ENCODE measurements around the gene AIFM2. TPM values are rescaled to one million over a fixed set of nuclear protein-coding genes. Genes with fewer than 3 reads are reported as not detected.
A peak's percentile ranks its signal among the peaks of the same experiment; 100 is the strongest.

Gene AIFM2
- total and polyA plus RNA-seq, 2 of the 13 experiments (the other 11 are each of a cell fraction or from before 2014, with no cell fraction given) = 20.3 to 29.5 TPM

DNA sequence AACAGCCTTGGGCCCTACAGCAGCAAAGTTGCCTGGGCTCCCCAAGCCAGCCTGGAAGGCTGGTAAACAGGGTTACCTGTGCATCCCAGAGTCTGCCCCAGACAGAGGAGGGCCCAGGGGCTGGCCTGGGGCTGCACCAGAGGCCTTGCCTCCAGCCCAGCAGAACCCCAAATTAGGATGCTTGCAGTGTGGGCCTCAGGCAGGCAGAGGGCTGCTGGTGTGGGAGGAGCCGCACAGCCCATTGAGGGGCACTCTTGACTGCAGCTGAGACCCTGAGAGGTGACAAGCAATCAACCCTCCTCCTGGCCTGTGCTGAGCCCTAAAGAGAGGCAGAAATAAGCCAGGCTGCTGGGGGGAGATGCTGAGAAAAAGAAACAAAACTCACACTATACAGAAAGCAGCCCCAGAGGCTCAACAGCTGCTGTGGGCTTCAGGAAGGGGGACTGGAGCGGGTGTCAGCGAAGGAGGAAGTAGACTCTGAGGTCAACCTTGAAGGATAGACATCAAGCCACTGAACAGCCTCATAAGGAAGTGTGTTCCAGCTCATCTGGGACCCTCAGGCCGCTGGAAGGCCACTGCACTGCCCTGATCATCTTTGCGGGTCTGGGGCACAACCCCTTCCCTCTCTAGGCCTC, 6.6 kb downstream of the AIFM2 start:
- Histone ChIP-seq H4K20me1 (ENCODE audit: insufficient read depth, low read length) (peaks cover 7% of the 10 kb centered on the region; the same call in 1 of the 2 replicates), H3K27me3 (ENCODE audit: control insufficient read depth in 1 of 2, insufficient read depth in 2 of 2, low read length in 2 of 2) (no peaks in the 10 kb centered on the region), H3K9me3 (ENCODE audit: low read length) (no peaks in the 10 kb centered on the region), H3K4me3 (replicated peaks in 1 of 3; ENCODE audit: insufficient read depth in 1 of 3, low read depth in 2 of 3, low read length in 3 of 3) (no peak overlapping the region), H3K4me2 (ENCODE audit: low read depth, low read length) (no peak overlapping the region), H3K36me3 (replicated peaks in 1 of 2; ENCODE audit: control insufficient read depth in 1 of 2, insufficient read depth in 2 of 2, low read length in 2 of 2) (peaks cover 6 to 38% of the 10 kb centered on the region in 2 experiments; a peak in 4 of 5 replicates), H3K79me2 (ENCODE audit: insufficient read depth, low read length) (peaks cover 41% of the 10 kb centered on the region), H3K4me1 (ENCODE audit: insufficient read depth, low read length) (peaks cover 35% of the 10 kb centered on the region), H3K27ac (ENCODE audit: extremely low read length, insufficient read depth, low read length) (no peak overlapping the region), H3K9ac (ENCODE audit: insufficient read depth, low read depth, low read length) (no peak overlapping the region), H2AFZ (ENCODE audit: low read length) (no peak overlapping the region)
- TF ChIP-seq AGO2 (optimal IDR thresholded peaks at IDR 0.05; ENCODE audit: low read depth, low read length) (peak; percentile 32), ZNF431 (CRISPR knock-in tag; IDR thresholded peaks at IDR 0.05; ENCODE audit: borderline replicate concordance, low read depth) (no peak)
- ChIA-PET POLR2A (interaction anchor here (1.1 to 3.0 kb wide), 2 partner anchors 10 to 20 kb away, joined by 6 to 10 read pairs; partner anchors contain the start of gene TYSND1), CTCF (ENCODE audit: low intra/inter-chr PET ratio, low total read pairs) (no interaction called here)
- DNase-seq (ENCODE audit: low spot score) (no peak), FAIRE-seq (no peak), ATAC-seq (no peak; the same call in 2 of the 3 replicates)
- intact Hi-C loops (cut with micrococcal nuclease; ENCODE audit: unreplicated experiment) = no loop called here
- no TSS peak for BruUV-seq (replicated peaks)
- WGBS (ENCODE audit: low lambda C conversion rate) = 91% methylated on average over 5 of the region's 5 CpGs
- in situ Hi-C loops (cut with HindIII; ENCODE audit: extremely low pct_ligation_motif_present, low pct_unique_long_range_greater_than_20kb) = no loop called here

DNA sequence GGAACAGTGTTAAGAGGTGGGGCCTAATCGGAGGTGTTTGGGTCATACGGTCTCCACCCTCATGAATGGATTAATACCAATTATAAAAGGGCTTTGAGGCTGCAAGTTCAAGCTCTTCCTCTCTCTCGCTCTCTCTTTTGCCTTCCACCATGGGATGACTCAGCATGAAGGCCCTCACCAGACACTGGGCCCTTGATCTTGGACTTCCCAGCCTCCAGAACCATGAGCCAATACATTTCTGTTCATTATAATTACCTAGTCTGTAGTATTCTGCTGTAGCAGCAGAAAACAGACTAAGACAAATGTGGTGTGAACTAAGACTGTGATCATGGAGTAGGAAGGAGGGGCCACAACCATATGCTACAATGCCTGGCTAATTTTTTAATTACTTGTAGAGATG, 7.7 kb downstream of the AIFM2 start:
- Histone ChIP-seq H3K9ac (ENCODE audit: insufficient read depth, low read depth, low read length) (no peak overlapping the region), H3K27ac (ENCODE audit: extremely low read length, insufficient read depth, low read length) (no peak overlapping the region), H2AFZ (ENCODE audit: low read length) (no peak overlapping the region), H3K27me3 (ENCODE audit: control insufficient read depth in 1 of 2, insufficient read depth in 2 of 2, low read length in 2 of 2) (no peaks in the 10 kb centered on the region), H3K79me2 (ENCODE audit: insufficient read depth, low read length) (peaks cover 31% of the 10 kb centered on the region), H3K36me3 (replicated peaks in 1 of 2; ENCODE audit: control insufficient read depth in 1 of 2, insufficient read depth in 2 of 2, low read length in 2 of 2) (peaks cover 15 to 49% of the 10 kb centered on the region in 2 experiments), H3K4me3 (replicated peaks in 1 of 3; ENCODE audit: insufficient read depth in 1 of 3, low read depth in 2 of 3, low read length in 3 of 3) (no peak overlapping the region), H3K4me2 (ENCODE audit: low read depth, low read length) (no peak overlapping the region), H4K20me1 (ENCODE audit: insufficient read depth, low read length) (0 out of 2 replicates have a peak, but pooled peaks cover 2% of the 10 kb centered on the region), H3K9me3 (ENCODE audit: low read length) (no peaks in the 10 kb centered on the region), H3K4me1 (ENCODE audit: insufficient read depth, low read length) (peaks cover 24% of the 10 kb centered on the region)
- TF ChIP-seq, protein P1, sequence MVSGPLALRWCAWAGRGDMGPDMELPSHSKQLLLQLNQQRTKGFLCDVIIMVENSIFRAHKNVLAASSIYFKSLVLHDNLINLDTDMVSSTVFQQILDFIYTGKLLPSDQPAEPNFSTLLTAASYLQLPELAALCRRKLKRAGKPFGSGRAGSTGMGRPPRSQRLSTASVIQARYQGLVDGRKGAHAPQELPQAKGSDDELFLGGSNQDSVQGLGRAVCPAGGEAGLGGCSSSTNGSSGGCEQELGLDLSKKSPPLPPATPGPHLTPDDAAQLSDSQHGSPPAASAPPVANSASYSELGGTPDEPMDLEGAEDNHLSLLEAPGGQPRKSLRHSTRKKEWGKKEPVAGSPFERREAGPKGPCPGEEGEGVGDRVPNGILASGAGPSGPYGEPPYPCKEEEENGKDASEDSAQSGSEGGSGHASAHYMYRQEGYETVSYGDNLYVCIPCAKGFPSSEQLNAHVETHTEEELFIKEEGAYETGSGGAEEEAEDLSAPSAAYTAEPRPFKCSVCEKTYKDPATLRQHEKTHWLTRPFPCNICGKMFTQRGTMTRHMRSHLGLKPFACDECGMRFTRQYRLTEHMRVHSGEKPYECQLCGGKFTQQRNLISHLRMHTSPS (CRISPR knock-in tag; IDR thresholded peaks at IDR 0.05; ENCODE audit: low read depth) = no peak
- TF ChIP-seq ELF1 (CRISPR knock-in tag; IDR thresholded peaks at IDR 0.05) (no peak), FOSL2 (CRISPR knock-in tag; IDR thresholded peaks at IDR 0.05) (peak; percentile 51; the same call in 1 of the 2 replicates), POLR2G (IDR thresholded peaks at IDR 0.05; ENCODE audit: low read depth, low read length) (peak; percentile 21; the same call in 1 of the 2 replicates), ZNF564 (CRISPR knock-in tag; IDR thresholded peaks at IDR 0.05) (peak; percentile 99), RBM22 (optimal IDR thresholded peaks at IDR 0.05; ENCODE audit: low read length) (peak; percentile 33), SOX13 (IDR thresholded peaks at IDR 0.05) (no peak), SOX13 (CRISPR knock-in tag; conservative IDR thresholded peaks at IDR 0.05 in 1 of 2, IDR thresholded peaks at IDR 0.05 in 1 of 2) (no peak), ZNF550 (CRISPR knock-in tag; IDR thresholded peaks at IDR 0.05; ENCODE audit: borderline replicate concordance) (no peak), NFE2L2 (IDR thresholded peaks at IDR 0.05; ENCODE audit: low read length) (peak; percentile 67), MAFK (conservative IDR thresholded peaks at IDR 0.05 in 1 of 2, IDR thresholded peaks at IDR 0.05 in 1 of 2; ENCODE audit: low read length in 2 of 2) (0 out of 4 replicates have a peak, but pooled peaks of 1 of the 2 experiments have one; percentile 6)
- ChIA-PET CTCF (ENCODE audit: low intra/inter-chr PET ratio, low total read pairs) (no interaction called here), POLR2A (interaction anchor here (3.0 kb wide), 1 partner anchor 9 kb away, joined by 10 read pairs; no protein-coding TSS in a partner anchor)
- no TSS peak for BruUV-seq (replicated peaks)
- in situ Hi-C loops (cut with HindIII; ENCODE audit: extremely low pct_ligation_motif_present, low pct_unique_long_range_greater_than_20kb) (no loop called here), intact Hi-C loops (cut with micrococcal nuclease; ENCODE audit: unreplicated experiment) (no loop called here)
- no peak for DNase-seq (ENCODE audit: low spot score)
- no peak for FAIRE-seq
- 93% methylated on average over 3 of the region's 3 CpGs for WGBS (ENCODE audit: low lambda C conversion rate)
- ATAC-seq = no peak

All from HepG2 (cell line).